MM.1S (cell line): ENCODE results near the gene BLCAP.

ENCODE experiments used
- DNase-seq: peaks from one replicate; pipeline ENCODE4 v3.0.0-alpha.2; 2015
- H2AFZ ChIP-seq: fragments of 300-600 bp; sonication (generic); 2 replicates; pipeline ENCODE4 v1.6.0; 2016; ENCODE audit warnings: antibody characterized with exemption, low read length
- H3F3A ChIP-seq: fragments of 300-600 bp; sonication (generic); 2 replicates; pipeline ENCODE4 v1.6.1; 2016; ENCODE audit warnings: mild to moderate bottlenecking, antibody characterized with exemption, low read length, moderate library complexity, mixed read lengths; ENCODE audit not compliant: insufficient read depth
- H3K27ac ChIP-seq: fragments of 300-600 bp; sonication (generic); 2 replicates; pipeline ENCODE4 v1.5.1; 2016; ENCODE audit warnings: mild to moderate bottlenecking, low read length
- H3K27me3 ChIP-seq: fragments of 300-600 bp; sonication (generic); replicated peaks from 2 replicates; pipeline ENCODE4 v1.6.0; 2016; ENCODE audit warnings: low read length; ENCODE audit not compliant: insufficient read depth
- H3K36me3 ChIP-seq: fragments of 300-600 bp; sonication (generic); replicated peaks from 2 replicates; pipeline ENCODE4 v1.6.1; 2016; ENCODE audit warnings: mild to moderate bottlenecking, low read length, mixed read lengths; ENCODE audit not compliant: insufficient read depth
- H3K4me1 ChIP-seq: fragments of 300-600 bp; sonication (generic); 2 replicates; pipeline ENCODE4 v1.6.1; 2016; ENCODE audit warnings: low read length, mixed read lengths
- H3K4me2 ChIP-seq: fragments of 300-600 bp; sonication (generic); 2 replicates; pipeline ENCODE4 v1.6.0; 2016; ENCODE audit warnings: low read depth, low read length
- H3K4me3 ChIP-seq: fragments of 300-600 bp; sonication (generic); 2 replicates; pipeline ENCODE4 v1.5.1; 2016; ENCODE audit warnings: low read length, mixed read lengths
- H3K79me2 ChIP-seq: fragments of 300-600 bp; sonication (generic); 2 replicates; pipeline ENCODE4 v1.6.1; 2016; ENCODE audit warnings: mixed run types, low read length, mixed read lengths
- H3K9ac ChIP-seq: fragments of 300-600 bp; sonication (generic); 2 replicates; pipeline ENCODE4 v1.6.1; 2016; ENCODE audit warnings: low read length, mixed read lengths
- H3K9me2 ChIP-seq: fragments of 300-600 bp; sonication (generic); replicated peaks from 2 replicates; pipeline ENCODE4 v1.6.1; 2016; ENCODE audit warnings: mild to moderate bottlenecking, low read length, mixed read lengths; ENCODE audit not compliant: insufficient read depth
- H3K9me3 ChIP-seq: fragments of 300-600 bp; sonication (generic); replicated peaks from 2 replicates; pipeline ENCODE4 v1.6.1; 2016; ENCODE audit warnings: mild to moderate bottlenecking, low read length, mixed read lengths; ENCODE audit not compliant: insufficient read depth
- H4K20me1 ChIP-seq: fragments of 300-600 bp; sonication (generic); 2 replicates; pipeline ENCODE4 v1.6.1; 2016; ENCODE audit warnings: mild to moderate bottlenecking, low read length, moderate library complexity, mixed read lengths; ENCODE audit not compliant: insufficient read depth
- EZH2 ChIP-seq: fragments of 300-600 bp; sonication (generic); optimal IDR thresholded peaks from 2 replicates; pipeline ENCODE3; 2017; ENCODE audit warnings: low read depth, mild to moderate bottlenecking, antibody characterized with exemption, low read length, mixed read lengths
- EZH2phosphoT487 ChIP-seq: fragments of 300-600 bp; sonication (generic); IDR thresholded peaks from 2 replicates; pipeline ENCODE4 v1.6.1; 2018; ENCODE audit warnings: antibody characterized with exemption, low read length
- TF ChIP-seq, protein P1 (sequence below): fragments of 300-600 bp; sonication (generic); IDR thresholded peaks from 2 replicates; pipeline ENCODE4 v1.5.1; 2016; ENCODE audit warnings: antibody characterized with exemption, low read length, mixed read lengths

Gene BLCAP

DNA sequence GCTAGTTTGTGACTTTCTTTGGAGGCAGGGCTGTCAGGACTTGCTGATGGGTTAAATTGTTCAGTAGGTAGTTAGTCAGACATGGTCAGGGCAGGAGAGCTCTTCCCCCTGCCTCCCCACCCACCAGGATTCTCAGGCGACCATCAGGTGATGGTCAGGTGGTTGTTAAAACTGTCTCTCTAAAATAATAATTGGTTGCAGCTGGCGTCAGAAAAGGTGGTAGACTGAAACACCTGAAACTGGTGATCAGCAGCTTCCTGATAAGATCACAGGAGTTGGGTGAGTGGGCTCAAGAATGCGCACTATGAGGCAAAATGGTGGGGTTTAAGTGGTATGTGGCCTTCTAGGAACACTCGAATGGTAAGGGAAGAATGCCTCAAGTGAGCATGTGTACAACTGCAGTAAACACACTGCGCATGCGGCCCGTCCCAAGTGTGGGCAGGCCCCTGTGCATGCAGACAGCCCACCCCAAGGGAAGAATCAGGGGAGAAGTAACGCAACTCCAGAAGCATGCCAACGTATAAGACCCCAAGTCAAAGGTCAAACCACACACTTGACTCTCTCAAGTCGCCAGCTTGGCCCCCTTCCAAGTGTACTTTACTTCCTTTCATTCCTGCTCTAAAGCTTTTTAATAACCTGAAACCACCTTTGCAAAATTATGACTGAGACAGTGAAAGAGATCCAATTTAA lies 7.9 kb upstream of the BLCAP start:
- no peak overlapping the region for H3K27ac ChIP-seq
- no peak overlapping the region for H3K4me2 ChIP-seq
- TF ChIP-seq, protein P1, sequence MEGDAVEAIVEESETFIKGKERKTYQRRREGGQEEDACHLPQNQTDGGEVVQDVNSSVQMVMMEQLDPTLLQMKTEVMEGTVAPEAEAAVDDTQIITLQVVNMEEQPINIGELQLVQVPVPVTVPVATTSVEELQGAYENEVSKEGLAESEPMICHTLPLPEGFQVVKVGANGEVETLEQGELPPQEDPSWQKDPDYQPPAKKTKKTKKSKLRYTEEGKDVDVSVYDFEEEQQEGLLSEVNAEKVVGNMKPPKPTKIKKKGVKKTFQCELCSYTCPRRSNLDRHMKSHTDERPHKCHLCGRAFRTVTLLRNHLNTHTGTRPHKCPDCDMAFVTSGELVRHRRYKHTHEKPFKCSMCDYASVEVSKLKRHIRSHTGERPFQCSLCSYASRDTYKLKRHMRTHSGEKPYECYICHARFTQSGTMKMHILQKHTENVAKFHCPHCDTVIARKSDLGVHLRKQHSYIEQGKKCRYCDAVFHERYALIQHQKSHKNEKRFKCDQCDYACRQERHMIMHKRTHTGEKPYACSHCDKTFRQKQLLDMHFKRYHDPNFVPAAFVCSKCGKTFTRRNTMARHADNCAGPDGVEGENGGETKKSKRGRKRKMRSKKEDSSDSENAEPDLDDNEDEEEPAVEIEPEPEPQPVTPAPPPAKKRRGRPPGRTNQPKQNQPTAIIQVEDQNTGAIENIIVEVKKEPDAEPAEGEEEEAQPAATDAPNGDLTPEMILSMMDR, result no peak
- no peak for TF ChIP-seq EZH2
- TF ChIP-seq EZH2phosphoT487, result no peak
- H3F3A ChIP-seq, result no peaks in the 10 kb centered on the region
- H3K4me1 ChIP-seq, result peaks cover 11% of the 10 kb centered on the region
- no peaks in the 10 kb centered on the region for H3K27me3 ChIP-seq
- no peaks in the 10 kb centered on the region for H4K20me1 ChIP-seq
- H3K4me3 ChIP-seq, result no peak overlapping the region
- no peak overlapping the region for H3K9ac ChIP-seq
- no peaks in the 10 kb centered on the region for H3K79me2 ChIP-seq
- H3K9me3 ChIP-seq, result no peaks in the 10 kb centered on the region
- no peaks in the 10 kb centered on the region for H3K9me2 ChIP-seq
- no peak for DNase-seq
- no peaks in the 10 kb centered on the region for H3K36me3 ChIP-seq
- H2AFZ ChIP-seq, result no peak overlapping the region

DNA sequence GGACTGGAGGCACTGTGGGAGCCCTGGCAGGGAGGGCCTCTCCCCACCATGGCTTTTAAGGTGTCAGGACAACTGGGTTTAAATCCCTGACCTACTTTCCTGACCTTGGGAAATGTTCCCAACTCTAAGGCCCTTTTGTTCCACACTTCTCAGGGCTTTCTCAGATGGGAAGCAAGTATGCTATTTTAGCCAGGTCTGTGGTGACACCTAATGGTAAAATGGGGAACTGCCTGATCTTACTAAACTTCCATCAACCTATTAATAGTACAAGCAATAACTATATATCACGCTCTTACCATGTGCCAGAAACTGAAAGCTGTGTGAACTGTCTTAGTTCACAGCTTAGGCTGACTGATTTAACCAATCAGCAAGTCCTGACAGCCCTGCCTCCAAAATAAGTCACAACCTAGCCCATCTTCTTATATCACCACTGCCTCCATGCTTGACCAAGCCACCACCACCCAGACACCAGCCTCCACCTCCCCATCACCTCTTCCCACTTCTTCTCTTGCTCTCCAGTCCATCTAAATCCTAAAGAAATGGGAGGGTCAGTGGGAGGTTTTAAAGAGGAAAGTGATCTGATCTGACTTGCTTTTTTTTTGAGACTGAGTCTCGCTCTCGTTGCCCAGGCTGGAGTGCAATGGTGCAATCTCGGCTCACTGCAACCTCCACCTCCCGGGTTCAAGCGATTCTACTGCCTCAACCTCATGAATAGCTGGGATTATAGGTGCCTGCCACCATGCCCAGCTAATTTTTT lies 6.9 kb upstream of the BLCAP start:
- H3K36me3 ChIP-seq, result no peaks in the 10 kb centered on the region
- no peaks in the 10 kb centered on the region for H4K20me1 ChIP-seq
- H3K9me2 ChIP-seq, result no peaks in the 10 kb centered on the region
- peak; percentile 95 for DNase-seq
- peaks cover 11% of the 10 kb centered on the region for H3K4me1 ChIP-seq
- H3F3A ChIP-seq, result no peaks in the 10 kb centered on the region
- H3K4me2 ChIP-seq, result peak overlapping the region; percentile 46
- H3K27me3 ChIP-seq, result no peaks in the 10 kb centered on the region
- H3K27ac ChIP-seq, result peak overlapping the region; percentile 37; the same call in 1 of the 2 replicates
- H3K79me2 ChIP-seq, result no peaks in the 10 kb centered on the region
- no peak overlapping the region for H3K4me3 ChIP-seq
- no peak for TF ChIP-seq EZH2
- TF ChIP-seq, protein P1, result peak; percentile 85
- H2AFZ ChIP-seq, result peak overlapping the region; percentile 51
- no peak overlapping the region for H3K9ac ChIP-seq
- H3K9me3 ChIP-seq, result no peaks in the 10 kb centered on the region

DNA sequence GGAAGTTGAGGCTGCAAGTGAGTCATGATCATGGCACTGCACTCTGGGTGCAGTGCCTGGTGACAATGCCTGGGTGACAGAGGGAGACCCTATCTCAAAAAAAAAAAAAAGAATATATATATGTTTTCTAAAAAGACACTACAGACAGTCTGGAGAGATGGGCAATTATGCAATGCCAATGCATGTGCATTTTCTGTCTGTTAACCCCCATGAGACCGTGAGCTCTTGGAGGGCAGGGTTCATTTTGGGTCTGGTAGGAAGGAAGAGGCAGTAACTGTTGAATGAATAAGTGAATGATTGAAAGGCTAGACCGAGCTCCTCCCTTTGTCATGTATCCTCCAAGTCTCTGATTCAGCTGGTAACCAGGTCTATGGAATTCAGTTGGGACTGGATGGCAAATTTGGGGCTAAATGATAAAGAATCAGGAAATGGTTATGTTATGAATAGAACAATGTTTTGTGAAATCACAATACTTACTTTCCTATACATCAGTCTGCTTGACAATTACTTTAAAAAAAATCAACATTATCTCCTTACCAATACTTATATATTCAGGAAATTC lies 5.6 kb upstream of the BLCAP start:
- no peak for DNase-seq
- no peaks in the 10 kb centered on the region for H3K27me3 ChIP-seq
- H3K9me3 ChIP-seq, result no peaks in the 10 kb centered on the region
- TF ChIP-seq EZH2phosphoT487 (no peak), EZH2 (no peak)
- no peaks in the 10 kb centered on the region for H3K79me2 ChIP-seq
- no peak overlapping the region for H3K27ac ChIP-seq
- H3K4me2 ChIP-seq, result no peak overlapping the region
- no peak overlapping the region for H2AFZ ChIP-seq
- H3K4me1 ChIP-seq, result peaks cover 15% of the 10 kb centered on the region
- no peaks in the 10 kb centered on the region for H4K20me1 ChIP-seq
- H3F3A ChIP-seq, result no peaks in the 10 kb centered on the region
- H3K9ac ChIP-seq, result no peak overlapping the region
- H3K9me2 ChIP-seq, result no peaks in the 10 kb centered on the region
- H3K4me3 ChIP-seq, result no peak overlapping the region
- no peaks in the 10 kb centered on the region for H3K36me3 ChIP-seq
